Measurements from ENCODE around the gene SIPA1L3. TPM values are rescaled to one million over a fixed set of nuclear protein-coding genes. Genes with fewer than 3 reads are reported as not detected.

Gene SIPA1L3
- total RNA-seq, 1 experiment from 2014 or later: 66.3 TPM

GRCh38 chr19:38197937-38198704 lies 291.1 kb downstream of the SIPA1L3 start:
- no peak overlapping the region for H3K4me3 ChIP-seq (ENCODE audit: low read depth in 2 of 2, low read length in 2 of 2)
- no peaks in the 10 kb centered on the region for H3K36me3 ChIP-seq (ENCODE audit: control insufficient read depth, insufficient read depth, low read length)
- CTCF ChIA-PET: no interaction called here
- no peaks in the 10 kb centered on the region for H3K4me1 ChIP-seq (ENCODE audit: control insufficient read depth, insufficient read depth, low read length)
- in situ Hi-C loops (cut with HindIII; ENCODE audit: low pct_unique_long_range_greater_than_20kb, low sequenced_read_pairs) (no loop called here), intact Hi-C loops (cut with micrococcal nuclease; ENCODE audit: unreplicated experiment) (no loop called here)
- POLR2A ChIA-PET: no interaction called here
- no peak overlapping the region for H3K27ac ChIP-seq (ENCODE audit: low read length)
- ATAC-seq (no peak), DNase-seq (ENCODE audit: low read depth, low spot score) (no peak)
- TF ChIP-seq SIN3A (IDR thresholded peaks at IDR 0.05; ENCODE audit: borderline replicate concordance, insufficient read depth, low read depth, low read length) (no peak), CTCF (IDR thresholded peaks at IDR 0.05) (no peak), TCF7L2 (IDR thresholded peaks at IDR 0.05; ENCODE audit: low read depth, low read length) (no peak), POLR2AphosphoS5 (IDR thresholded peaks at IDR 0.05; ENCODE audit: low read depth, low read length) (no peak), REST (IDR thresholded peaks at IDR 0.05; ENCODE audit: insufficient read depth in 1 of 2, low read depth in 2 of 2, low read length in 1 of 2) (no peak)
- H3K9me3 ChIP-seq (ENCODE audit: control insufficient read depth, insufficient read depth, low read depth, low read length): no peaks in the 10 kb centered on the region
- BruUV-seq (replicated peaks): no TSS peak
- no peaks in the 10 kb centered on the region for H3K27me3 ChIP-seq (ENCODE audit: control insufficient read depth, insufficient read depth, low read length)

- no TSS peak for BruUV-seq (replicated peaks)
- intact Hi-C loops (cut with micrococcal nuclease; ENCODE audit: unreplicated experiment) (no loop called here), in situ Hi-C loops (cut with HindIII; ENCODE audit: low pct_unique_long_range_greater_than_20kb, low sequenced_read_pairs) (no loop called here)
- POLR2A ChIA-PET: no interaction called here
- no peaks in the 10 kb centered on the region for H3K4me1 ChIP-seq (ENCODE audit: control insufficient read depth, insufficient read depth, low read length)
- no peak for TF ChIP-seq TCF7L2 (IDR thresholded peaks at IDR 0.05; ENCODE audit: low read depth, low read length)
- no peak for TF ChIP-seq POLR2AphosphoS5 (IDR thresholded peaks at IDR 0.05; ENCODE audit: low read depth, low read length)
- TF ChIP-seq REST (IDR thresholded peaks at IDR 0.05; ENCODE audit: insufficient read depth in 1 of 2, low read depth in 2 of 2, low read length in 1 of 2): no peak
- TF ChIP-seq SIN3A (IDR thresholded peaks at IDR 0.05; ENCODE audit: borderline replicate concordance, insufficient read depth, low read depth, low read length): no peak
- TF ChIP-seq CTCF (IDR thresholded peaks at IDR 0.05): no peak
- H3K4me3 ChIP-seq (ENCODE audit: low read depth in 2 of 2, low read length in 2 of 2): no peak overlapping the region
- no peaks in the 10 kb centered on the region for H3K9me3 ChIP-seq (ENCODE audit: control insufficient read depth, insufficient read depth, low read depth, low read length)
- H3K27ac ChIP-seq (ENCODE audit: low read length): no peak overlapping the region
- ATAC-seq (no peak), DNase-seq (ENCODE audit: low read depth, low spot score) (no peak)
- no peaks in the 10 kb centered on the region for H3K27me3 ChIP-seq (ENCODE audit: control insufficient read depth, insufficient read depth, low read length)
- H3K36me3 ChIP-seq (ENCODE audit: control insufficient read depth, insufficient read depth, low read length): no peaks in the 10 kb centered on the region
- CTCF ChIA-PET: no interaction called here
Measured at GRCh38 chr19:38199340-38199739, 292.3 kb downstream of the SIPA1L3 start.

Data from Panc1 (cell line).